ENCODE data around the gene OSBPL3. TPM values are rescaled to one million over a fixed set of nuclear protein-coding genes. Genes with fewer than 3 reads are reported as not detected.

The OSBPL3 gene
- total RNA-seq, 1 donor from 2014 or later, result 9.0 TPM

DNA sequence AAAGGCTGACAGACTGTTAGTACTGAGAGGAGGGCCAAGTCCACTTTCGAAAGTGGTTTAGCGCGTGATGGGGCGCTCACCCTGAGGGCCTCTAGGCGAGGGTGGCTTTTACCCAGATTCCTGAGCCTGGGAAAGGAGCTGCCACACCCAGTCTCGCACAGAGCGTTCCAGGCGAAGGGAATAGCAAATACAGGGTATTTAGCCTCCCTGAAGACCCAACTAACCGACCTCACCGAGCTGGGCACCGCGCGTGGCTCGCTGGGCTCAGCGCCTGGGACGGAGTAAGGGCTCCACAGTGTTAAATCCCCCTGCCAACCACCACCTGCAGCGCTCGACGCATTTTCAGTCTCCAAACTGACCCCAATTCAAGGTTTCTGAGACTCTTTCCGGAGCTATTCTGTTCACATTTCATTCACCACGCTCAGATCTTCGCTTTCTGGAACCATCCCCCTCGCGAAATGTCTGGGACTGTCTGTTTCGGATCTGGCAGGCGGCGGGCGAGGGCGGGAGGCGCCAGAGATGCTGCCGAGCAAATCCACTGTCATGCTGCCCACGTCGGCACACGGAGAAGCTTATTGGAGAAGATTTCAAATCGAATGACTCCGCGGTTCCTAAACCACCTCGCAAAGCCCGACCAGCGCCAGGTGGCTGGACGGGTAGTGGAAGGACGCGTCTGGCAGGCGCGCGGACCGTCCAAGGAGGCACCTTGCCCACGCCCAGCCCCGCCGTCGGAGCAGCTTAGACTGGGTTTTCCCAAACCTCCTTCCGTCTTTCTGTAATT lies 1.4 kb upstream of the OSBPL3 start:
- ATAC-seq (peak; percentile 6), DNase-seq (peak; percentile 67)
- intact Hi-C loops (cut with micrococcal nuclease), result no loop called here

DNA sequence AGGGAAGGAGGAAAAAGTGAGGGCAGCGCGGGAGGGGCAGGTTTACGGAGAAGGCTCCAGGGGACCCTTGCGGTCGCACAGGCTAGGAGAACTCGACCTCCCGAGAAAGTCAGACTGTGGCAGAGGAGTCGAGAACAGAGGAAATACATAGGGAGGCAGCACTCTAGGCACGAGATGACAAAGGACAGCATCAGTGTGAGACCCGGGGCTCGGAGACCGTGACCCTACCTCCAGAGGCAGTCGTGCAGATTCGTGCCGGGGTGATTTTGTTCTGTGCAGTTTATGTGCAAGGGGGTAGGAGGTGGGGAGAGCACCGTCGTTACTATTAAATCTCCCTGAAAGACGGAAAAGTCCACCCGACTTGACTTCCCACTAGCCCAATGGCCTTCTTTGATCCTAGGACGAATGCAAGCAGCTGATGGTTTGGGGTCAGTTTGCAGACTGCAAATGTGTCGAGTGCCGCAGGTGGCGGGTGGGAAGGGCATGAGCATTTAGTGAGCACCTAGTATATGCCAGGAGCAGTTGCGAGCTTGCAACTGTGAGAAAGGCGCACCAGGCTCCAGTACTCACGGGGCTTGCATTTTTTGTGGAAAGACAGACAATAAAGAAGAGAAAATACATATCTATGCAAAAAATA lies 674 bp upstream of the OSBPL3 start:
- ATAC-seq (no peak), DNase-seq (no peak)
- intact Hi-C loops (cut with micrococcal nuclease), result no loop called here

DNA sequence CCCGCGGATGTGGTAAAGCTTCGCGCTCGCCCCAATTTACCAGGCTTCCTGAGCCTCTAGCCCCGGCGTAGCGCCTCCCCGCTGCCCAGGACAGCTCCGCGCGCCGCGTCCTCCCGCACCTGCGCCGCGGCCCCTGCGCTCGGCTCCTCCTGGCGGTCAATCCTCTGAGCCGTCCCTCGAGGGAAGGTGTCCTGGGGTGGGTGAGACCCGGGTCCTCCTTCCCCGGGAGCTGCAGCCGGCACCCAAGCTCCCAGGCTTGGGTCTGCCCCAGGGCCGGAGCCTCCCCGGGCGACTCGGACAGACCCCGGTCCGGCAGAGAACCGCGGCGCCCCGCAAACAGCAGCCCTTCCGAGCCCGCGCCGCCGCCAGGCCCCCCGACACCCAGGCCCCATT lies 512 bp downstream of the OSBPL3 start:
- intact Hi-C loops (cut with micrococcal nuclease), result loop anchor here (5.0 to 10.0 kb wide), 2 partner anchors 57 to 155 kb away; no protein-coding TSS in a partner anchor
- ATAC-seq (peak; percentile 69), DNase-seq (peak; percentile 81)

DNA sequence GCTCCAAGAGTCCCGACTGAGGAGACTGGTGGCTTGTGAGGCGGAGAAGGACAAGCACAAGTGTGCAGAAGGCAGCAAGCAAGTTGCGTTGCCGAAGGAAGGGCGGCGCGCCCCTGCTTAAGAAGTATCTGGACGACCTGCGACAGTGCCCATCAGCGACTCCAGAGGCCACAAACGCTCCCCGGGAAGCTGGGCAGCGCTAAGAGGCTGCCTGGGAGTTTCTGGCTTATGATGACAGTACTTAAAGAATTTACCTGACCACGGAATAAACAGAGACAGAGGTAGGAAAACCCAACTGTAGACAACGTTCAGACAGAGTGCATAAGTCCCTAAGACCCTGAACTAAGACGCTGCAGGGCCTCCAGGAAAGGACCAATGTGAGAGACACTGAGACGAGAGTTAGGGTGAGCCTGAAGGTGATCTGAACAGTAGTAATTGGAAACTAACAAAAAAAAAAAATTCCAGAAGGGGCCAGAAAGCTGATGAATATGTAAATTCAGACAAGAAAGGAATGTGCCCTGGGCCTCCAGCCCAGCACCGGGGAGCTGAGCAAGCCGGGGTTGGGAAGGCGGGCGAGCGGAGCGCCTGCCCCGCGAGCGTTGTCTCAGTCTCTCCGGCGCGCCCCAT lies 1.0 kb downstream of the OSBPL3 start:
- no peak for ATAC-seq
- DNase-seq, result peak; percentile 35
- intact Hi-C loops (cut with micrococcal nuclease), result loop anchor here (5.0 to 10.0 kb wide), 2 partner anchors 57 to 154 kb away; no protein-coding TSS in a partner anchor

DNA sequence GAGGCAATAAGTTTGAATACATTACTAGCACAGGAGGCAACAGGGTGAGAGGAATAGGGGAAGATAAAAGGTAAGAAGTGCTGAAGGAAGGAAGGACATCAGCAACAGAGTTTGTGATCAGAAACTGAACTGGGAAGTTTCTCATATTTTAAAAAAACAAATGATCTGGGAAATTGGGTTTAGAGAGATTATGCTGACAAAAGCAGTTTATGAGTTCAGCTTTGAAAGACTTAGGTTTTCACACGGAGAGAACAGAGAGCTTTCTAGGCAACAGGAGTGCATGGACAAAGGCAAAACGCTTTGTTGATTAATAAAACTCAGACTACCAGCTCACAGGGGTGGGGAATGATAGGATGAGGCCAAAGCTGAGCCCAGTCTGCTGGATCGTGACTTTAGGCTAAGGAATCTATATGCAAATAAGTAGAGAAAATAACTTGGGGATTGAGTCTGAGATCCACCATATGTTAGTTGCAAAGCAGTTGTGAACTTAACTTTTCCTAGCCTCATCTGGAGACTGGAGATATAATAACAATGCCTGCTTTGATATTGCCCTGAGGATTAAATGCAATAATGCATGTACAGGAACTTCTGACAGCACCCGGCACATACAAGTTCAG lies 4.2 kb downstream of the OSBPL3 start:
- ATAC-seq (no peak), DNase-seq (no peak)
- intact Hi-C loops (cut with micrococcal nuclease), result loop anchor here (5.0 to 10.0 kb wide), 2 partner anchors 53 to 151 kb away; no protein-coding TSS in a partner anchor

DNA sequence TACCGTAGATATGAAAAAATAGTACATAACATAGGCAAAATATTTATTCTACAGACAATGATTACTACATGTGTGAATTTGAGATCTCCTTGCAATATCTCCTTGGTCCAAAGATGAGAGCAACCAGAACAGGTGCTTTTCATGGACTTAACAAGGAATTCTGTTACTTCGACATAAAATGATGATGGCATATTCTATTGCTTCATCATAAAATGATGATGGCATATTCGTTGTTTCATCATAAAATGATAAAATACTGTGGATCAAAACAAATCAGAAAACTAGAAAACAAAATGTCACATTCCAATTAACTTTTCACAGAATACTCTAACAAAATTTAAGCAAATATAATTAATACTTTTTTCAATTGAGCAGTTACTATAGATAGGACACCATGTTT lies 4.8 kb downstream of the OSBPL3 start:
- ATAC-seq (no peak), DNase-seq (no peak)
- intact Hi-C loops (cut with micrococcal nuclease), result loop anchor here (5.0 to 10.0 kb wide), 2 partner anchors 53 to 150 kb away; no protein-coding TSS in a partner anchor

DNA sequence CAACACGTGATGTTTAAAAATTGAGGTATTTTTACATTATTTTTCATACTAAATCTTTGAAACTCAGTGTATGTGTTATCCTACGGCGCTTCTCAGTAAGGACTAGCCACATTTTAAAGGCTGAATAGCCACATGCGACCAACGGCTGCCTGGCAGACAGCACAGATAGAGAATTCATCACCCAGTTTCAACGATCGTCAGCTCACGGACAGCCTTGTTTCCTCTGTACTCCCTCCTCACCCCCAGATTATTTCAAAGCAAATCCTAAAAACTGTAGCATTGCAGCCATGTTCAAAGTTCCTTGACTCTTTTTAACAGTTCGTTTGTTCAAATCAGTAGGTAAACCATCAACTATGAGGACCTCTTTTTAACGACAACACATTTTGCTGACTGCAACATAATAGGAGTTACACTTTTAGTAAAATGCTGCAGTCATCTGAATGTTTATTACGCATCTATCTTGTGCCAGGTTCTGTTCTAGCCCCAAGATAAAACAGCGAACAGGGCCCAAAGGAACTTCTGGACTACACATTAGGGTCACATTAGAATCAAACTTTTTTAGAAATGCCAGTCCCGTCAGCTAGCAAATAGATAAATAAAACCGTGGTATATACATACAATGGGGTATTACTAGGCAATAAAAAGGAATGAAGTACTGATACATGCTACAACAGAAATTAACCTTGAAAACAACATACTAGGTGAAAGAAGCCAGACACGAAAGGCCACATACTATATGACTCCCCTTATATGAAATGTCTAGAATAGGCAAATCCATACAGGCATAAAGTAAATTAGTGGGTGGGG lies 5.7 kb downstream of the OSBPL3 start:
- ATAC-seq (no peak), DNase-seq (no peak)
- intact Hi-C loops (cut with micrococcal nuclease), result loop anchor here (10.0 kb wide), 1 partner anchor 149 kb away; no protein-coding TSS in a partner anchor

DNA sequence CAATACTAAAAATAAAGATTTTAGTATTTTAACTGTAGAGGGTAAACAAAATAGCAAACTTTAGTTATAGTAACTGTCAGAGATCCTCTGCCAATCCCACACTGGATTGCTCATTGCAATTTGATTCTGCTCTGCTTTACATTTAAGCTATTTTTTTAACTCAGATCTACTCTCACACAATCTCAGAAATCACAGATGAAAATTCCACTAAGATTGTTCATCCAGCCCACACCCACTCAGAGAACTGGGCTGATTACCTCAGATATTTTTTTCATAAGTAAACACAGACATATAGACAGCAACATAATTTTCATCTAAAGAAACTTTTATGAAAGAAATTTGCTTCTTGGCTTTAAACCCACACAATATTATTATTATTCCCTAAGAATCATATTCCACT lies 7.0 kb downstream of the OSBPL3 start:
- no peak for DNase-seq
- intact Hi-C loops (cut with micrococcal nuclease), result loop anchor here (10.0 kb wide), 1 partner anchor 148 kb away; no protein-coding TSS in a partner anchor
- ATAC-seq, result no peak

DNA sequence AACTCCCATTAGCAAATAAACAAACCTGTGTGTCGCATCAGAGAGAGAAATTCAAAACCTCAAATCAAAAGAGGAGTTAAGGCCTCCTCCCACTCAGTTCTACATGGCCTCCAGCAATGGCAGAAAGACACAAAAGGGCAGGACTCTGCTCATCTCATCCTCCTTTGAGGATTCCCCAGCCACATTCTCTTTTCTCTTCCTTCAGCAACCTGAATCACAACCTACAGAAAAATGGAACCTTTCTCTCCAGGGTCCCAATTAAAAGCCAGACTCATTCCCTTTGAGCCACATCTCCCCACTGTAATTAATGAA lies 7.9 kb downstream of the OSBPL3 start:
- DNase-seq (no peak), ATAC-seq (peak; percentile 13)
- intact Hi-C loops (cut with micrococcal nuclease), result loop anchor here (10.0 kb wide), 1 partner anchor 147 kb away; no protein-coding TSS in a partner anchor

DNA sequence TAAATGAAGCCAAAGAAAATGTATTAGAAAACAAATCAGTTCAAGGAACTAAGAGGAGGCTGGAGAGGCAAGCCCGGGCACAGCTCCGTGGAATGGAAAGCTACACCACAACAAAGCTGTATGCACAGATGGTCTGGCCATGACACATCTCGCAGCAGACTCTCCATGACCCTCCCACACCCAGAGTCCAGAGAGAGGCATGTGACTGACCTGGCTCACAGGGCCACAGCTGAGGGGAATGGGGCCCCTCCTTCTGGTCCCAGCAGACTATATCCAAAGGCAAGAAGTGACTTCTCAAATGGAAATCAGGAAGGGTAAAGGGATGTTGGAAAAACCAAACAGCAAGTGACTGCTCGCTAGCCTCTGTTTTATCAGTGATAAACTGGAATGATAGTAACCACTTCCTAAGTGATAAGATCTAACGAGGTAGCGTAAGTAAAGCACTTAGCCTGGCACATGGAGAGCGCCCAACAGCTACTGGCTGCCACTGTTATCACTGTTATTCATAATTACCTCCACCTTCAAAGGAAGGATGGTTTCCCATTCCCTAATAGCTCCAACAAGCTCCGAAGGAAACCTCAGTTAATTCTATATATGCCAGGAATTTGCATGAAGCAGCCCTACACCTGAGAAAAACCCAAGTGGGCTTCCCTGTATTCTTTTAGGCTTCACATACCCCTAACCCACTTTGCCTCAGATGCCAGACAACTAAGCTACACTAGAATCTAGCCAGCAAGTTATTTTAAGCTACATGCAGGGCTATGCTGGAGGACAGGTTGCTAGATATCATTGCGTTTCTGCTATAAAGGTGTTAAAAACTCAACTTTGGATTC lies 8.4 kb downstream of the OSBPL3 start:
- DNase-seq (no peak), ATAC-seq (peak; percentile 74)
- intact Hi-C loops (cut with micrococcal nuclease), result loop anchor here (10.0 kb wide), 1 partner anchor 147 kb away; no protein-coding TSS in a partner anchor

DNA sequence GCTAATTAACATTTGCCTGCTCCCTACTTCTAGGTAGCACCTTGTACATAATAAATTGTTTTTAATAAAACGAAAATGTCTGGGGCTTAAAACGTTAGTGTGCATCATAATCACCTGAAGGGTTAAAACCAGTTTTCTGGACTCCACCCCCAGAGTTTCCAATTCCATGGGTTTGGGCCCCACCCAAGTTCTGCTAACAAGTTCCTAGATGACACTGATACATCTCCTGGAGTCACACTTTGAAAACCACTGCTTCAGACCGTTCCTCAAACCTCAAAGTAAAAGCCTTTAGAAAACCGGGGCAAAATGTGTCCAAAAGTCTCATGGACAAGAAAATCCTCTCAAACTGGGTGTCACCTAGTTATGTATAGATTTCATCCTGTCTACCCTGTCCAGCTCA lies 9.3 kb downstream of the OSBPL3 start:
- DNase-seq, result no peak
- intact Hi-C loops (cut with micrococcal nuclease), result loop anchor here (10.0 kb wide), 1 partner anchor 146 kb away; no protein-coding TSS in a partner anchor
- ATAC-seq, result no peak

DNA sequence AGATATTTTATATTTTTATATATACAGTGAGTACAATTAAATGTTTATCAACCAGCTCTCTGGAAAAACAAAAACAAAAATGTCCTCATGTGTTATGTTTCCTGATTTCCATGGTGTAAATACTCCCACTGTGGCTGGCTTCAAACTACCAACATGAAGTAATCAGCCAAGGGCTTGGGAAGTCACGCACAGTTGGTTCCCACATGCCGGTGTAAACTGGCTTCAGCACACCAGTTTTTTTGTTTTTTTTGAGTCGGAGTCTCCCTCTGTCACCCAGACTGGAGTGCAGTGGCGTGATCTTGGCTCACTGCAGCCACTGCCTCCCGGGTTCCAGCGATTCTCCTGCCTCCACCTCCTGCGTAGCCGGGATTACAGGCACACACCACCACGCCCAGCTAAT lies 11.8 kb downstream of the OSBPL3 start:
- intact Hi-C loops (cut with micrococcal nuclease), result no loop called here
- ATAC-seq (no peak), DNase-seq (no peak)

DNA sequence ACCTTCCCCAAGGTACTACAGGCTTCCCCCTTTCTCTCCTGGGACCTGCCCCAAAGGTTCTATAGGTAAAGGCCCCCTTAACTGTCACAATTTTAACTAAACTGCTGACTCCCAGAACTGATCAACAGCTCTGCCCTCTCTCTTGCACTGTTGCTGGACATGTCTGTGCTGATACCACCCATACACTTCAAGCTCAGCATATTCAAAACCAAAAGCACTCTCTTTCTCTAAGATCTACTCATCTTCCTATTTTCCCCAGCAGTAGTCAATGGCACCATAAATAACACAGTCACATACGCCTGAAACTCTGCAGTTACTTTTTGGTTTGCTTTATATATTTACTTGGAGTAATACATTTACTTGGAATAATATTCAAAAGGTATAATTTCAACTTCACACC lies 12.3 kb downstream of the OSBPL3 start:
- intact Hi-C loops (cut with micrococcal nuclease), result no loop called here
- no peak for ATAC-seq
- no peak for DNase-seq

DNA sequence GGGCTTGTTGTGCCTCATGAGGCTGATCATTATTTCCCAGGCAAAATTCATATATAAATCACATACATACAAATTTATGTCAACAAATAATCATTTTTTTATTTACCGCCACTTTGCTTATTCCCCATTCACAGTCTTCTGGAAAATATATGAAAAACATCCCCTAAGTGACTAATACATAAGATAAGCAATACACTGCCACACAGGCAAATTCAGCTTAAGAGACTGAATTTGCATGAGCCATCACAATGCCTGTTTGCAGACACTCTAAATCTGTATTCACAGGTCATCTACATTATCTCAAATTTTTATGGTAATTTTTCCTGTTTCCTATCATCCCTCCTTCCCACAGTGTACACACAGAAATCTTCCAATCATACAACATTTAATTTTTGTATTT lies 13.2 kb downstream of the OSBPL3 start:
- DNase-seq, result no peak
- intact Hi-C loops (cut with micrococcal nuclease), result no loop called here
- ATAC-seq, result no peak

DNA sequence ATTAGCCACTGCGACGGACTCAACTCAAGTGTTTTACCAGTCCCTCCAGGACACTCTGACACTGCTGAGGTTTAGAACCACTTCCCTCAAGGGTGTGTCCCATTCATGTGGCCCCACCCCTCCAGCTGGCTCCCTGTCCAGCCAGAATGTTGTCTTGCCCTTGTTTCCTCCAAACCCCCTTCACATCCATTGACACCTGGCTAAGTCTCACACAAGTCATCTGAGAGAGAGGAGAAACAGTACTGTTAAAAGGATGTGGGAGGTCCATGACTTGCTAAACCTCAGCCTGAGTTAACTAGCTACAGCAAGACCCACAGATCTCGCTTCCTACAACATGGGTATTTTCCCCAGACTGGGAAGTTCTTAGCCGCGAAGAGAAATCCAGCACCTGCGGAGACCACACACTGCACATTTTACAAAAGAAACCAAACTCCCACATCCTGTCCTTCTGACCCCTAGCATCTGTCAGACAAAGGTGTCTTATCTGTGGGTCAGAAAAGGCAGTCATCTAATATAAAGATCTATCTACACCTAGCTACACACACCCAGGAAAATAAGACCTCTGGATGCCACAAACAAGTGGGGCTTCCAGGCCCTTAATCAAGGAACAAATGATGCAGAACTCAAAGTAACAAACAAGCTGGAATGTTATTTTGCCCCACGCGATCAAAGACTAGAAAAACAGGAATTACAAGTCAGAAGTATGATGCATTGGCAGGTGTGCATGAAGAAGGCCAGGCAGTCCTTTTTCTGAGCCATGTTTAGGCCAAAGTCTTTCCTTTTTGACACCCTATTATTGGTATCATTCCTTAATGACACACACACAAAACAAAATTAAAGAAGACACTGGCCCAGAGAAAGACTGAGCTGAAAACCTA lies 13.9 kb downstream of the OSBPL3 start:
- DNase-seq (no peak), ATAC-seq (peak; percentile 51)
- intact Hi-C loops (cut with micrococcal nuclease), result no loop called here

DNA sequence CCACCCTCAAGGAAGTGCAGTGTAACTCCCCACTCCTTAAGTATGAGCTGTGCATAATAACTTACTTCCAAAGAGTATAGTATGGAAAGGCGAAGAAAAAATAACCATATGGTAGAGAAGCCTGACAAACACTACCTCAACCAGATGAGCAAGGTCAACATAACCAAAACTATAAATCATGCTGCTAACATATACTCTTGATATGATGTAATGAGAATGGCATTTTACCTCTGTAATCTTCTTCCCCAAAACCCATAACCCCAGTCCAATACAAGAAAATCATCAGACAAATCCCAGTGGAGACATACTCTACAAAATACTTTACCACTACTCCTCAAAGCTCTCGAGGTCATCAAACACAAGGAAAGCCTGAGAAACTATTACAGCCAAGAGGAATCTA lies 15.8 kb downstream of the OSBPL3 start:
- DNase-seq (no peak), ATAC-seq (no peak)
- intact Hi-C loops (cut with micrococcal nuclease), result no loop called here

DNA sequence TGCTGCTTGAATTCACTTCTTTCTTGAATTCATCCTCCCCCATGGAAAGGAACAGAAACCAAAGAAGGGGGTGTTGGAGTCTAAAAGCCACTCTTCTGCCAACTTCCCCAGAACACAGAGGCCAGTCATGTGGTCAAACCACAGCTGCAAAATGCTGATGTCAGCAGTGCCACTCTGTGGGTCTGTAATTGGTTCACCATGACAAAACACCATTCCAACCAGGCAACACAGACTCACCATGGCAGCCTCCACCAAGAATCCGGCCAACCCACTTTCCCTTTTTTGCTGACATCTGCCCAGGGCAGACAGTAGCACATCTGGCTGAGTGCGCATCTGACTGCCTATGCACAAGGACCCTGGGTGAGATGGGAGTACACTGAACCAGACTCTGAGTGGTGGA lies 16.8 kb downstream of the OSBPL3 start:
- intact Hi-C loops (cut with micrococcal nuclease), result no loop called here
- ATAC-seq, result peak; percentile 76
- DNase-seq, result peak; percentile 45

Measured in left ventricle myocardium superior (tissue), 1 donor.